GM12874 (cell line): ENCODE results near the gene PHACTR3.

Experiments
- CTCF ChIP-seq: IDR thresholded peaks from 2 replicates; pipeline ENCODE4 v1.5.1; 2011; ENCODE audit warnings: low read depth, mild to moderate bottlenecking, control low read depth, low read length, moderate library complexity; ENCODE audit not compliant: insufficient read depth

Gene PHACTR3

DNA sequence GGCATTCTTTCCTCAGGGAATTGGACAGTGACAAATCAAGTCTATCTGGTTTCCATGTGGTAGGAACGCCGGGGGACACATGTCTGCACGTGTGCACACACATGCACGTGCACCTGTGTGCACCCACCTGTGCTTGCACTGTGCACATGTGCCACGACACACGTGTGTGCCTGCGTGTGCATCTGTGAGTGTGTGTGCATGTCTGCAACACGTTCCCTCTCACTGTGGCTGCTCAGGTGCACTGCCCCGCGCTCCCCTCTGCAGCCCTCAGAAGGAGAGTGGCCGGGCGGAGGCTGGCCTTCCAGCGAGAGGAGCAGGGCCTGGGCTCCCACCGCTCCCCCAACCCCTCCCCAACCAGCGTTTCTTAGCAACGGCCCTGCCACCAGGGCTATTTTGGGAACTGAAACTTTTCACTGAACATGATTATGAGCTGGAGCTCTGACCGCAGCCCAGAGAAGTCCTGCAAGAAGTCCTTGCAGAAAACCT, 147.8 kb downstream of the PHACTR3 start:
- no peak for TF ChIP-seq CTCF

GRCh38 chr20:59752704-59753460, 148.5 kb downstream of the PHACTR3 start:
- no peak for TF ChIP-seq CTCF

- no peak for TF ChIP-seq CTCF
Observed at GRCh38 chr20:59753836-59754235, 149.5 kb downstream of the PHACTR3 start.

DNA sequence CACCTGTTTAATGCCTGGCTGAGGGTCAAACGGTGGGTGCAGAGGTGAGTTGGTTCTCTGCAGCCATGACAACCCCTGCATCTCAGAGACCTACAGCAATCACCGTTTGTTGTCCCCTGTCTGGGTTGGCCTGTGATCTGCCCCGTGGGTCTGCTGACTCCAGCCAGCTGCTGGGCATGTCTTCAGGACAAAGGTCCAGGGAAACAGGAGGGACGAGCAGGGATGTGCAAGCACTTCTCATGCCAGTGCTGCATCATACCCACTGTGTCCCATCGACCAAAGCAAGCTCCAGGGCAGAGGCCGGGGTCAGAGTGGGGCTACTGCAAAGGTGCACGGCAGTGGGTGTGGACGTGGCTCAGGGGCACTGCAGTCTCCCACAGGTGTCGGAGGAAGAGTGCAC, 150.2 kb downstream of the PHACTR3 start:
- TF ChIP-seq CTCF: no peak

- TF ChIP-seq CTCF: no peak
Observed at GRCh38 chr20:59756241-59756640, 151.9 kb downstream of the PHACTR3 start.

GRCh38 chr20:59764037-59764436, 159.7 kb downstream of the PHACTR3 start:
- no peak for TF ChIP-seq CTCF

- no peak for TF ChIP-seq CTCF
Observed at GRCh38 chr20:59765599-59766177, 161.3 kb downstream of the PHACTR3 start.
